HG03558 (cell line): ENCODE results near the gene PLTP.

Experiments
- ATAC-seq: cut with Tn5 transposase; IDR thresholded peaks from one replicate; pipeline ENCODE4 v1.9.1; 2021; ENCODE audit warnings: moderate number of reproducible peaks; ENCODE audit not compliant: unreplicated experiment; ENCODE audit errors: extremely low read depth

Gene PLTP

DNA sequence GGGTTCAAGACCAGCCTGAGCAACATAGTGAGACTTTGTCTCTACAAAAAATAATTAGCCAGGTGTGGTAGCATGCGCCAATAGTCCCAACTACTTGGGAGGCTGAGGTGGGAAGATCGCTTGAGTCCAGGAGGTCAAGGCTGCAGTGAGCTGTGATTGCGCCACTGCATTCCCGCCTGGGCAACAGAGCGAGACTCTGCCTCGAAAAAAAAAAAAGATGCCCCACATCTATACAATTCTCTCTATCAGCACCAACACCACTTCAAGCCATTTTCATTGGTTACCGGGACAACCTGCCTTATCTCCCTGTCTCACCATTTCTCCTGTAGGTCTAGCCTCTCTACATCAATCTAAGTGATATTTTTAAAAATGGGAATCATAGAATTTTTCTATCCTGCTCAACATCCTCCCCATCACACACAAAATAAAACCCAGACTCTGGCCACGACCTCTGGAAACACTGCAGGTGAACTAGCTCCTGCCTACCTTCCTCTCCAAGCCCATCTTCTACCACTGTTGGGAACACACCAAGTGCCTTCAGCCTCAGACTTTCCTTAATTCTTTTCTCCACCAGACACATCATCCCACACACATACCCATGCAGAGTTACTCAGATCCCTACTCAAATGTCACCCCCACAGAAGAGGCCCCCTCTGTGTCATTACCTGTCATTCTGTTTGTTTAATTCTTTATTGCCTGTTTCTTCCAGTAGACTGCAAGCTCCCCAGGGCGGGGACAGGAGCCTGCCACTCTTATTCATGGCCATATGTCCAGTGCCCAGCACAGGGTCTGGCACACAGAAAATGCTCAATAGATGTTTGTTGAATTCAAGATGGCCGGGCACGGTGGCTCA lies 9.6 kb upstream of the PLTP start:
- ATAC-seq = no peak

DNA sequence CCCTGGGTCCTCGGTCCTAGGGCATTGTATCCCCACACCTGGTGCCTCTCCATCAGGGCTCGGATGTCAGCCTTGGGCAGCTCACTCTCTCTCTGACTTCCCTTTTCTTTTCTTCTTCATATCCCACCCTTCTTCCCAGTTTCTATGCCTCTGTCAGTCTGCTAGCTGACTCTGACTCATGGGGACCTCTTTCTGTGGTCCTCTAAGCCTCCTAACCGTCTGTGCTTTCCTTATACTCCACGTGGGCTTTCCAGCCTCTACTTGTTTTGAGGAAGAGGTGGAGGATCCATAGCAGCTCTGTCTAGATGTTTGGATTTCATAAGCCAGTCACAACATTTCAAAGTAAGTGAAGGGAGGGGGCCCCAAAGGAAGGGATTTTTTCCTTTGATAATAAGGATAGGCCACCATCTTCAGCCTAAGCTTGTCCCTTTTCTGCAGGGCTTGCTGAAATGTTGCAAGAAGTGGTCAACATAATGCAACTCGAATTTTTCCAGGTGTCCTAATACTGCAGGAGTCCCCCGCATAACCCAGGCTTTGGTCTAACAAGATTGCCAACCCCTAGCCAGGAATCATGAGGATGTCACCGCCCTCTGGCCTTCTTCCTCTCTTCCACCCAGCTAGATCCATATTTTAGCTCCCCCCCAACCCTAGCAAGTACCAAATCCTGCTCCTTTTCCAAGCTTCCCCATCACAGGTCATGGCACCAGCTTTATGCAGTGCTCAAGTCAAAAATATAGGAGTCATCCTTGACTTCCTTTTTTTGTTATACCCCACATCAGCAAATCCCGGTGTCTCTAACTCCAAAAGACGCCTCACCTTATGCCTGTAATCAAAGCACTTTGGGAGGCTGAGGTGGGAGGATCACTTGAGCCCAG lies 8.7 kb upstream of the PLTP start:
- no peak for ATAC-seq

DNA sequence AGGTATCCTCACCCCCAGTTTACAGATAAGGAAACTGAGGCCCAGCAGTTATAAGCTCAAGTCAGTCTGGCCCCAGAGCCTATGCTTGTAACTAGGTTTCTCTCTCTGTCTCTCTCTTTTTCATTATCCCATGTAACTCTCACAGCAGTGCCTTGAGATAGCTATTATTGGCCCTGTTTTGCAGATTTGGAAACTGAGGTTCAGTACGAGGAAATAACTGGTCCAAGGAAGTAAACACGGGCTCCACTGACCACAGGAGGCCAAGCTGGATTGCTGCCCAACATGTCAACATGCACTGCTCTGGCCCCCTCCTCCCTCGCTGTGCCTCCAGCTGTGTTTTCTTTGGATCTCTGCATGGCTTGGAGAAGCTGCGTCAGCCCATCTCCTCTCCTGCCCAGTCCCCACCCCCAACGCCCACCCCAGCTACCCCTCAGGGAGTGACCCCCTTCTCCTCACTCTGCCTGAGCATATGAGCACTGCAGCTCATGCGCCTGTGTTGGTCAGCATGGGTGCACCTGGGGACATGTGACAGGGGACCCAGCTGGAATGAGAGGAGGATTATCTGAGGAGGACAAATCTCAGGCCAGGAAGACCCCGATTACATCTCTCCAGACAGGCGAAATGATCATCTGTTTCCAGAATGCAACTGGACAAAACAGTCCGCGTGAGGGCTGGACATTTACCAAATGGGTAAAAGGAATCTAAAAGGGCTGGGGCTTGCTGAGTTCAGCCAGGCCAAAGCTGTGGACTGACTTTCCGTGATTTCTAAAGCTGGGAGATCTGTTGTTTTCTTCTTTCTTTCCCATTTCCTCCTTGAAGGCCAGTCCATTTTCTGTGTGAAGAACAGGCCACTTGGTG lies 7.8 kb upstream of the PLTP start:
- no peak for ATAC-seq

DNA sequence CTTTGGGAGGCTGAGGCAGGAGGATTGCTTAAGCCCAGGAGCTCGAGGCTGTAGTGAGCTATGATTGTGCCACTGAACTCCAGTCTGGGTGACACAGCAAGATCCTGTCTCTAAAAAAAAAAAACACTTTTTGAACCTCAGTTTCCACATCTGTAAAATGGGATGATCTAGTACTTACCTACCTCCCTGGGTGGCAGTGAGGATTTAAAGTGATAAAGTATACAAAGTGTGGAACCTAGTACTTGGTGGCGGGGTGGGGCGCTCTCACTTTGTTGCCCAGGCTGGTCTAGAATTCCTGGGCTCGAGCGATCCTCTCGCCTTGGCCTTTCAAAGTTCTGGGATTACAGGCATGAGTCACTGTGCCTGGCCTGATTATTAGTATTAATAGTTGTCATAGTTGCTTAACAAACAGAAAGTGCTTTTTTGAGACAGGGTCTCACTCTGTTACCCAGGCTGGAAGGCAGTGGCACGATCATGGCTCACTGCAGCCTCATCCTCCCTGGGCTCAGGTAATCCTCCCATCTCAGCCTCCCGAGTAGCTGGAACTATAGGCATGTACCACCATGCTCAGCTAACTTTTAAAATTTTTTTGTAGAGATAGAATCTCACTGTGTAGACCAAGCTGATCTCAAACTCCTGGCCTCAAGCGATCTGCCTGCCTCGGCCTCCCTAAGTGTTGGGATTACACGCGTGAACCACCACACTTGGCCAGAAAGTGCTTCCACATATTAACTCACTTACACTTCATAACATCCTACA lies 7.0 kb upstream of the PLTP start:
- no peak for ATAC-seq

DNA sequence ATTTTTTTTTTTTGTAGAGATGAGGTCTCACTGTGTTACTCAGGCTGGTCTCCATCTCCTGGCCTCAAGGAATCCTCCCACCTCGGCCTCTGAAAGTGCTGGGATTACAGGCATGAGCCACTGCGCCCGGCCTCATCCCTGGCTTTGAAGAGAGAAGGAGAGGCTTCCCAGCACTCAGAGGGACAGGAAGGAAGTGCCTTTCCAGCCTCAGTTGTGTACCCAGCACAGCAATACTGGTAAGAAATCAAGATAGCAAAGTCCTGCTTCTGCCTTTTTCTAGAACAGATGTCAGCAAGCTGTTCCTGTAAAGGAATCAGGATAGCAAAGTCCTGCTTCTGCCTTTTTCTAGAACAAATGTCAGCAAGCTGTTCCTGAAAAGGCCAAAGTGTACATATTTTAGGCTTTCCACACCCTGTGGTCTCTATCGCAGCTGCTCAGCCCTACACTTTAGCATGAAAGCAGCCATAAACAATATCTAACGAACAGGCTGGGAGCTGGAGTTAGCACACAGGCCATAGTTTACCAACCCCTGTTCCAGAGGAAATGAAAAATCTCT lies 6.3 kb upstream of the PLTP start:
- ATAC-seq = no peak

DNA sequence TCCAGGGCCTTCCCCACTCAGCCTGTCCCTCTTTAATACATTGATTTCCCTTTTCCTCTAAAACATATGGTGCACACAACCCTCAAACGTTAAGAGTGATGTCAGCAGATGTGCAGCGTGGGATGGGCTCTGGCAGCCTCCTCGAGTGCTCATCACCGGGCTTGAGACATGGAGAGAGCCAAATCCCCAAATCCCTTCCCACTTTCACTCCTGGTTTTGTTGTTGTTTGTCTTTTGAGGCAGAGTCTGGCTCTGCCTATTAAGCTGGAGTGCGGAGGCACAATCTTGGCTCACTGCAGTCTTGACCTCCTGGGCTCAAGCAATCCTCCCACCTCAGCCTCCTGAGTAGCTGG lies 5.8 kb upstream of the PLTP start:
- ATAC-seq = no peak

DNA sequence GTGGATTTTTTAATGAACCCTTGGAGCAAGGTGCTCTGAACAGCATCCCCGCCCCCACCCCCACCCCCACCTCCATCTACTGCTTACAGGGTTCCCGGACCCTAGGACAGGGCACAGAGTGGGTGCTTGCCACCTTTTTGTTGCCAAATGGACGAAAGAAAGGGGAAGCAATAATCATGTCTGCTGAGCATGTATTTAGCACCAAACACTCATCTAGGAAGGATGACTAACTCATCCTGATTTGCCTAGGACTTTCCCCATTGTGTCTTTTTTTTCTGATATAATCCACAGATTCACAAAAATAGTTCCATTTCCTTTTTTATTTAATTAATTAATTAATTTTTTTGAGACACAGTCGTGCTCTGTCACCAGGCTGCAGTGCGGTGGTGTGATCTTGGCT lies 1.2 kb upstream of the PLTP start:
- ATAC-seq = no peak

DNA sequence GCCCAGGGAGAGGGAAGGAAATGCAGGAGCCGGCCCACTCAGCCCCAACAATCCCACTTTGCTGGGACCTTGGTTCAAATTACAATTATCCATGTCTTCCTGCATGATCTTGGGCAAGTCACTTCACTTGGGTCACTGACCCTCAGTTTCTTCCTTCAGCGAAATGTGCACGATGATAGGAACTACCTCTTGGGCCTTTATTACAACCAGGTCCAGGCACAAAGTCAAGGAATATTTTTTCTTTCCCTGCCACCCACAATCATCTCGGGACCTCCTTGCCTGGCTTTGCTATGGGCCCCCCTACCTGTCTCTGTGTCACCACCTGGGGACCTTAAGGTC lies 358 bp upstream of the PLTP start:
- ATAC-seq = no peak

DNA sequence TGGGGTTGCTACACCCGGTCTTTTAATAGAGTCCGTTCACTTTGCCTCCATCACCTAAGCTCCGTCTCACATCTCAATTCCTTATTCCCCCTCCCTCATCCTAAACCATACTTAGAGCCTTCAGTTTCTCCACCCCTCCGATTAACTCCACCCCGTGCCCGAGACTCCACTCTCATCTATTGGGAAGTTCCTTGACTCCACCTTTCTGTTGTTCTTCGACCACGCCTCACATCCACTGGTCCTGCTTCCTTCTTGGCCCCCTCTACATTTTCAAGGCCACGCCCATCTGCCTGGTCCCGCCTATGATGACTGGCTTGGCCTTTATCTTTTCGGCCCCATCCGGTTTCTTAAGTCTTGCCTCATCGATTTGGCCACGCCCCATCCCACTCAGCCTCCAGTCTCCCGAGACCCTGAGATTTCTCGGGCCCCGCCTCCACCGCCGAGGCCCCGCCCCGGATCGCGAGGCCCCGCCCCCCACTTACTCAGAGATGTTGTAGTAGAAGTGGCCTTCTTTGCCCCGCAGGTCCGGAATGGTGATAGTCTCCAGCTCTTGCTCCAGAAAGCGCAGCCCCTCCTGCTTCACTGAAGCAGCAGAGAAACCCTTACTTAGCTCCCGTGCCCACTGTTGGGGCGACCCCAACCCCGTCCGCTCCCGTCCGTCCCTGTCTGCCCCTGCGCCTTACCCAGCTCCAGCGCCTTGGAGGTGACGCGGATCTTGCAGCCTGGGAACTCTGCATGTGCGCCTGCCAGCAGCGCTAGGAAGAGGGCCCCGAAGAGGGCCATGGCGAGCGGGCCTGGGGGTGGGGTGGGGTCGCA lies 1.1 kb downstream of the PLTP start:
- peak; percentile 84 for ATAC-seq

DNA sequence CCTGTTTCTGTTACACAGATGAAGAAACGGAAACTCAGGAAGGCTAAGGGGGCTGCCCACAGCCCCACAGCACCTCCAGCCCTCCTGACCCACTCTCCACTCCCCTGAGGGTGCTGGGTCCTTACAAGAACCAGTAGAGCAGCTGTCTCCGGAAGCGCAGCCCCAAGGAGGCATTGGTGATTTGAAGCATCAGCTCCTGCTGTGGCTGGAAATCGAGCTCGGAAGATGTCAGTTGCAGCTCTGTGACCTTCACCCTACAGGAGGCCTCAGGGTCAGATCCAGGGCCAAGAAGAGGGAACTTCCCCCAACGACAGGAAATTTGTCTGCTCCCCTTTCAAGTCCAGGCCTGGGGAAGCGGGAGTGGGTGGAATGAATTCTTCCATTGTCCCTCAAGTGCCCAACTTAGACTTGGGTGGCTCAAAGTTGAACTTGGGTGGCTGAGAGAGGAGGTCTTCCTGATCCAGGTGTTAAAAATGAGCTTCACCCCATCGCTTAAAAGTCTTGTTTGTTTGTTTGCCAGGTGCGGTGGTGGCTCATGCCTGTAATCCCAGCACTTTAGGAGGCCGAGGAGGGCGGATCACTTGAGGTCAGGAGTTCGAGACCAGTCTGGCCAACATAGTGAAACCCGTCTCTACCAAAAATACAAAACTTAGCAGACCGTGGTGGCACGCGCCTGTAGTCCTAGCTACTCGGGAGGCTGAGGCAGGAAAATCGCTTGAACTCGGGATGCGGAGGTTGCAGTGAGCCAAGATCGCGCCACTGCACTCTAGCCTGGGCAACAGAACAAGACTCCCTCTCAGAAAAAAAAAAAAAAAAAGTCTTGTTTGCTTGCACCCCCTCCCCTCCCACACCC lies 1.9 kb downstream of the PLTP start:
- ATAC-seq = no peak

DNA sequence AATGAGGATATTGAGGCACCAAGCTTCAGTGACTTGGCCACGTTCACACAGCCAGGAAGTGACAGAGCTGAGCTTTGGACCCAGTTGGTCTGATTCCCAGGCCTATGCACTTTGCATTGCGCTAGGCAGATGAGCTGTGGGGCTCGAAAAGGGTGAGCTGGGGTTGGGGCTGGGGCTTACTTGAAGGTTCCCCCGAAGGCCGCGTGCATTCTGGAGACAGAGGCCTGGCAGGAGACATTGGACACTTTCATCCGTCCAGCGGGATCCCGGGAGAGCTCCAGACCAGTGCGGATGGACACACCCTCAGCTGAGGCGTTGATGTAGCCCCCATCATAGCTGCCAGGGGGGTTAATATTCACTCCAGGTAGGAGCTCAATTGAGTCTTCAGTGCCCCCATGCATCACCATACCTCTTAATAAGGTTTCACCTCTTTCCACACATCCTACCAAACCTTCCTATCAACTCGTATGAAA lies 2.6 kb downstream of the PLTP start:
- no peak for ATAC-seq

DNA sequence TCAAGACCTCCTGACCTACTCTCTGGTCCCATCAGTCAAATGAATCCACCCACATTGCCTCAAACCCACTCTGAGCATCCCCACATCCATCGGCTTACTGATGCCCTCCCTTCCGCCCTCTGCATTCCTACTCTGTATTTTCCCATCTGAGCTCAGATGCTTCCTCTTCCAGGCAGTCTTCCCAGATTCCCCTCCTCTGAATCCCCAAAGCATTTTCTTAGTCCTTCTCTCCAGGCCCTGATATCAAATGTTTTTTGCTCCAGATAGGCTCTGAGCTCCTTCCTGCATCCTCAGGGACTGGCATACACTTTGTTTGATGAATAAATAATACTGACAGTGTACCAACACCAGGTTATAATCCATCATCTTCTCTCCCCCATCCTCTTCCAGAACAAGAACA lies 3.9 kb downstream of the PLTP start:
- ATAC-seq = no peak

DNA sequence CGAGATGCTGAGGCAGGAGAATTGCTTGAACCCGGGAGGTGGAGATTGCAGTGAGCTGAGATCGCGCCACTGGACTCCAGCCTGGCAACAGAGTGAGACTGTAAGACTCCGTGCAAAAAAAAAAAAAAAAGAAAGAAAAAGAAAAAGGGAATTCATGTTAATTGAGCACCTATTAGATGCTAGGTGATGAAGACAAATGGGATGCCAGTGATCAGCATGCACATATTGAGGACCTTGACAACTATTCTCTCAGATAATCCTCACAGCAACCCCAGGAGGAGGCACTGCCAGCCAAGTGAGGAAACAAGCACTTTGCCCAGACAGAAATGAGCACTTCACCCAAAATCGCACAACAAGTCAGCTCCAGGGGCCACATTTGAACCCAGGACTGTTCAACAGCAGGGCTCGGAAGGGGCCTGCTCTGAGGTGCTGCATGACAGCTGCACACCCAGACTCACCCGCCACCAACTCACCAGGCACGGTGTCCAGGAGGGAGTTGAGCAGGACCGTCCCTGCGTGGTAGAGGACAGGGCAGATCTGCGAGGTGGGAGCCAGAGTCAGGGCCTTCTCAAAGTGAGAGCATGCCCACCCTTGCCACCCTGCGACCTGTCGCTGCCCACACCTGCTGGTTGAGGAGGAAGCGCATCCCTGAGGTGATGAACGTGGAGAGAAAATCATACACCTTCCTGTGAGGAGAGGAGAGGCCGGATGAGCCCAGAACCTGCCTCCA lies 4.6 kb downstream of the PLTP start:
- ATAC-seq = no peak

DNA sequence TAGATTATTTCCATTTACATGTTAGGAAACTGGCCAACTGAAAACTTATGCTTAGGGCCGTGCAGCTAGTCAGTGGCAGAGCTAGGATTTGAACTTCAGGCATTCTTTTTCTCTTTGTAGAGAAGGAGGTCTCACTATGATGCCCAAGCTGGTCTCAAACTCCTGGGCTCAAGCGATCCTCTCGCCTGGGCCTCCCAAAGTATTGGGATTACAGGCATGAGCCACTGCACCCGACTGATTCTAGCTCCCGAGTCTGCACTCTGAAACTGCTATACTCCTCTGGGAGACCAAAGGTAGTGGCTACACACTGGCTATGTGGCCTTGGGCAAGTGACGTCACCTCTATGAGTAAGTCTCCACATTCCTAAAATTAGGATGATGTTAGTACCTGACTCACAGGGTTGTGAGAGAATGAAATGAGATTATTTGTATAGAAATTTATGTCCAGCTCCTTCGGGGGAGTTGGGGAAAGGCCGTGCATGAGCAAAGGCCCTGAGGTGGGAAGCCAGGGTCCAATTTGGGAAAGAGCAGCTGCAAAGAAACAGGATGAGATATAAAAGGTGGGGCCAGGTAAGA lies 6.4 kb downstream of the PLTP start:
- ATAC-seq = no peak

DNA sequence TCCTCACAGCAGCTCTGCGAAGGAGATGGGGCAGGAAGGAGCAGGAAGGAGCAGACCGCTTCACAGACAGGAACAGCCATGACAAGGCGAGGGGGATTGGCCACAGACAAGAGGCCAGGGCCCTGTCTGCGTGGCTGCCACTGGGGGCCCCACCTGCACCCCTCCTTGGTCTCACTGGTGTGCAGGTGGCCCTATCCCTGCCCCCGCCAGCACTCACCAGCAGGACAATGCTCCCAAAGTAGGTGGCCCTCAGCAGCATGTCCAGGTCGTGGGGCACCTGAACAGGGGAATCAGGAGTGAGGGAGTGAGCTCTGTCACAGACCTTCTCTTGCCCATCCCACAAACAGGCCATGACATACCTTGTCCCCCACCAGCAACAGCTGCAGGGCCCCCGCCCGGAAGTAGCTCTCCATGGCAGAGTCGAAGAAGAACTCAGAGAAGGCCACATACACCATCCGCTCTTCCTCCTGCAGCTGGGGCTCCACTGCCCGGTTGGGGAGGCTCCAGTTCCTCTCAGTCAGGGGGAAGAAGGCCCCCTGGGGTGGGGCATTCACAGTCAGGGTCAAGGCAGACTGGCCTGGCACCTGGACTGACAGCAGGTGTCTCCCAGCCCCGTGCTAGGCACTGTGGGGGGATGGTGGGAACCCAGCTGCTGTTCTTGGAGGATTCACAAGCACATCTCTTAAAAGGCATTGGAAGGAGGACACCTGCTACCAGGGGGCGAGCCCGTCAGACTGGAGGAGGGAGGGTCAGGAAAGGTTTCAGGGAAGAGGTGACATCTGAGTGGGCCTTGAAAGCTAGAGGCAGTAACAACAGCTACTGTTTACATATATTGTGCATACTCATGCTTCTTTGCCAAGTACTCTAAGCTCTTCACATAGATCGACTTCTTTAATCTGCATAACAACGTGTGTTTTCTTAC lies 7.1 kb downstream of the PLTP start:
- no peak for ATAC-seq

DNA sequence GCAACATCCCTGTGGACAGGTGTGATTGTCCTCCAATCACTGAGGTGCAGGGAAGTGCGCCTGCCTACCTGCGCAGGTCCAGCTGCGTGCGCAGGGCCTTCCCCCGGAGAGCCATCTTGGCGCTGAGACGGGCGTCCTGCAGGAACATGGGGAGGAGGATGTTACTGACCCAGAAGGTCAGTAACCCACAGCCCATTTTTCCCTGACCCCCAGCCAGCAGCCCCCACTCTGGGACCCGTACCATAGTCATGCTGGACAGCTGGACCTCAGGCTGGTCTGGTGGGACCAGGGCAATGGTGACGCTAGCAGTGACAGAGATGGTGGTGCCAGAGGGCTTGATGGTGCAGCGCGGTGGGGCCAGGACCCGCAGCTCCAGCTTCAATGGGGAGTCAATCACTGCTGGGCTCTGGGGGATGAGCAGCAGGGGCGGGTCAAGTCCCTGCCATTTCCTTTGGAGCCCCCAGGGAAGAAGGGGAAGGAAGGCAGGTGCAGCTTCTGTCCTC lies 9.7 kb downstream of the PLTP start:
- ATAC-seq = no peak
